Fibroblast of villous mesenchyme (primary cell): ENCODE data around the gene CHPF2. TPM values are rescaled to one million over a fixed set of nuclear protein-coding genes. Genes with fewer than 3 reads are reported as not detected.
A peak's percentile ranks its signal among the peaks of the same experiment; 100 is the strongest.

Experiments
- DNase-seq: peaks from one replicate; pipeline ENCODE4 v3.0.0-alpha.2; 2010; ENCODE audit warnings: low read depth
- H3K4me3 ChIP-seq: 2 replicates; pipeline ENCODE4 v1.5.1; 2011; ENCODE audit warnings: low read depth, mild to moderate bottlenecking, low read length
- total RNA-seq: library from RNA; depleted of rRNA; stranded (reverse); fragments of >200 nt; gene quantifications from 2 replicates; pipeline ENCODE4 v1.2.3, GENCODE V29; 2012
- TF ChIP-seq, protein P1 (sequence below): IDR thresholded peaks from 2 replicates; pipeline ENCODE4 v1.5.1; 2012; ENCODE audit warnings: low read depth, mild to moderate bottlenecking, low read length; ENCODE audit not compliant: insufficient read depth

Gene CHPF2
- total RNA-seq, 1 donor, result 90.7 TPM

DNA sequence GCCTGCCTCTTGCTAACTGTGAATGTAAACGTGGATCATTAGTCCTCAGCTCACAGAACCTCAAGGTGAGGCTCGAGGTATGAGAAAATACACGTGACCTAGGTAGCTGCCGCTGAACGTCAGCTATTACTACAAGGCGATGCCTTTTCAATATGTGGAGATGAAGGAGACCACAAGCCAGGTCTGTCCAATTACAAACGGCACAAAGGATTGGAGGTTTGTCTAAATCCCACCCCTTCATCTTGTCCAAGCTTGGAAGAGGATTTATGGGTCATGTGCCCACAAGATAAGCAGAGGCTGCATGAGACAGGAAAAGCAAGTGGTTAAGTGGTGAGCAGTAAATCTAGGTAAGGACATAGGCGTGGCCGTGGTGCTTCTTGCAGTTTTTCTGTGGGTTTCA, 25.4 kb upstream of the CHPF2 start:
- peak; percentile 51 for DNase-seq
- TF ChIP-seq, protein P1, sequence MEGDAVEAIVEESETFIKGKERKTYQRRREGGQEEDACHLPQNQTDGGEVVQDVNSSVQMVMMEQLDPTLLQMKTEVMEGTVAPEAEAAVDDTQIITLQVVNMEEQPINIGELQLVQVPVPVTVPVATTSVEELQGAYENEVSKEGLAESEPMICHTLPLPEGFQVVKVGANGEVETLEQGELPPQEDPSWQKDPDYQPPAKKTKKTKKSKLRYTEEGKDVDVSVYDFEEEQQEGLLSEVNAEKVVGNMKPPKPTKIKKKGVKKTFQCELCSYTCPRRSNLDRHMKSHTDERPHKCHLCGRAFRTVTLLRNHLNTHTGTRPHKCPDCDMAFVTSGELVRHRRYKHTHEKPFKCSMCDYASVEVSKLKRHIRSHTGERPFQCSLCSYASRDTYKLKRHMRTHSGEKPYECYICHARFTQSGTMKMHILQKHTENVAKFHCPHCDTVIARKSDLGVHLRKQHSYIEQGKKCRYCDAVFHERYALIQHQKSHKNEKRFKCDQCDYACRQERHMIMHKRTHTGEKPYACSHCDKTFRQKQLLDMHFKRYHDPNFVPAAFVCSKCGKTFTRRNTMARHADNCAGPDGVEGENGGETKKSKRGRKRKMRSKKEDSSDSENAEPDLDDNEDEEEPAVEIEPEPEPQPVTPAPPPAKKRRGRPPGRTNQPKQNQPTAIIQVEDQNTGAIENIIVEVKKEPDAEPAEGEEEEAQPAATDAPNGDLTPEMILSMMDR, result no peak

DNA sequence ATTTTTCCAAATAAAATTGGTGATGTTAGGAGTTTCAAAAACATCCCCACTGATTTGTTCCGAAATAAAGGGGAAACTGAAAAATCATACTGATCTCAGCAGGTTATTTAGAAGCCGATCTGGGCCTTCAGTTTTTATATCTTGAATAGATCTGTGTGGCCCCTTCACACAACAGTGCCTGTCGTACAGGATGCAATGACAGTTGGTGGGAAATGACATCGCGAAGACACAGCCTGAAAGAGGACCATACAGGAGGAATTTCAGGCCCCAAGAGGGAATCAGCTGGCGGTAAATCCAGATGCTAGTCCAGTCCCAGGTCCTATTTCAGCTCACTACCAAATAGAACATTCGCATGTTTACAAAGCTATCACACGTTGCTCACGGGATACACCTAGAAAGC, 25.0 kb upstream of the CHPF2 start:
- no peak overlapping the region for H3K4me3 ChIP-seq
- TF ChIP-seq, protein P1, result no peak
- DNase-seq, result no peak

More for the DNA sequence above, 25.4 kb upstream of the CHPF2 start:
- no peak overlapping the region for H3K4me3 ChIP-seq

DNA sequence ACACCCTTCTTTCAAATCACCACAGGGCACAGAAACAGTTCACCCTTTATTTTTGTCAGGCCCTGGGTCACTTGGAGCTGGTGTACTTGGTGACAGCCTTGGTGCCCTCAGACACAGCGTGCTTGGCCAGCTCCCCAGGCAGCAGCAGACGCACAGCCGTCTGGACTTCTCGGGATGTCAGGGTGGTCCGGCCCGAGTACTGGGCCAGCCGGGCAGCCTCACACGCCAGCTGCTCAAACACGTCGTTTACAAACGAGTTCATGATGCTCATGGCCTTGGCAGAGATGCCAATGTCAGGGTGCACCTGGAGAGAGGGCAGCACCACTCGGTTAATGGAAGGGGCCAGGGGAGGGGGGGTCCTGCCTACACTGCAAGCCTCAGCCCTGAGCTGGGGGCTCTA, 24.5 kb upstream of the CHPF2 start:
- TF ChIP-seq, protein P1, result no peak

DNA sequence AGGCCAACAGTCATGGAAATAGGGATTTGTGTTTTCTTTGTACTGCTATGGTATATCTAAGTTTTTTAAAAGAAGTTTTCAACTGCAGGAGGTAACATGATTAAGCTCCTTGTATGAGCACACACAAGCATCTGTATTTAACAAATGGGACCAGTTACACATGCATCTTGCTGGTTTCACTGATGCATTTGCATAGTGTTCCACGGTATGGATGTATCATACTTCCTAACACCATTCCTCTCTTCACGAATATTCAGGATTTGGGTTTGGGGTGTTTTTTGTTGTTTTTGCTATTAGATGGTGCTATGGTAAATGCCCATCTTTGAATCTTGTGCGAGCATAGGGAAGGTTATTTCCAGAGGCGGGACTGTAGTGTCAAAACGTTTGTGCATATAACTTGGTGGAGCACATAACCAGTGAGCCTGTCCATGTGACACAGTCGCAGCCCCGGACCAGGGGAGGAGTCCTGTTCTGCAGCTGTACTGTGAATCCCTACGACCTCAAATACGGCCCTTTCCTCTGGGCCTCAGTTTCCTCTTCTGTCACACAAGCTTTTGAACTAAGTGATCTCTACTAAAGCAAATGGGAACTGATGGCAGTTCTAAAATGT, 23.9 kb upstream of the CHPF2 start:
- no peak overlapping the region for H3K4me3 ChIP-seq
- TF ChIP-seq, protein P1, result no peak
- DNase-seq, result no peak

More for the DNA sequence above, 24.5 kb upstream of the CHPF2 start:
- H3K4me3 ChIP-seq, result no peak overlapping the region
- no peak for DNase-seq

DNA sequence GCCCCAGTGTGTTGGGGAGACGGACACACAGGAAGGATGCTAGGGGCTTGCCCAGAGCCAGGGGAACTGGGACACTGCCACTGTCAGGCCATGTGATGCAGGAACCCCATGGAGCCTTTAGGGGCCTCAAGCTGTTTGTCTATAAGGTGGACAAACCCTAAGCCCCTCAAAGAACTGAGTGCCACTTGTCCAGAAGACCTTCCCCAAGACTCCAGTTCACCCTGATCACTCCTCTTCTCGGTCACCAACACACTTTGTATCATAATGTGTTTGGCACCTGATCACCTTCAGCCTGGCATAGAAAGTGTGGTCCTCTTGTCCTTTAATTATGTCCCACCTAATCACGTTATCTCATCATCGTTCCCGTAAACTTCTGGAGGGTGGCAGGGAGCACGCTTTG, 22.7 kb upstream of the CHPF2 start:
- no peak overlapping the region for H3K4me3 ChIP-seq
- no peak for DNase-seq
- TF ChIP-seq, protein P1, result no peak

DNA sequence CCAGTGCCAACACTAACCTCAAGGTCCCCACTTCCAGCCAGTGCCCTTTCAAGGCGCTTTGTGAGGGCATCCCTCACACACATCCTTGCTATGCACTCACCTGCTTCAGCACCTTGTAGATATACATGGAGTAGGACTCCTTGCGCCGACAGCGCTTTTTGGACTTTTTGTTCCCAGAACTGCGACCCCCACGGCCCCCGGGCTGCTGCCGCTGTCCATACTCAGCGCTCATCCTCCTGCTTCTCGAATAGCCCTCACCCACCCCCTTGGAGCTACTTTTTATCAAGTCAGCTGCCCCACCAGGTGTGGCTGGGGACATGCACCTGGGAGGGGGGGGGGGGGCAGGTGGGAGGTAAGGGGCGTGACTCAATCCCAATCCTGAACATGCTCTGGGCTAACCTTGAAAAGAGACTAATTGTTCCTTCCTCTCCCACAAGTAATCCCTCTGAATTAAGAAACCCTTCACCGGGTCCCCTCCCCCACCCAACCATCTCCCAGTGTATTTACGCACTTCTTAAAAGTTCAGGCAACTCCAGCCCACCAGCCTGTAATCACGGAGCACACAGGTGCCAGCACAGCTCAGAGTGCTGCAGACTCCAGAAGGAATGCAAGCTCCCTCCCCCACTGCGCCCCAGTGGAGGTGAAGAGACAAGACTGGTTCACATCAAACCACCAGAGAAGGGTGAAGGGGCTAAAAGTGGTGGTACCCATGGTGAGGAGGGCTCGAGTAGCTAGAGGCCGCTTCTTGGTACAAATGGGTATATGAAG, 22.0 kb upstream of the CHPF2 start, which contains the start of gene H2BK1:
Gene H2BK1, minus strand, starts transcription at position 402 of the 768 bp plus-strand sequence. Its CDS starts 170 bp downstream, at position 232.
- no peak for DNase-seq
- TF ChIP-seq, protein P1, result no peak
- H3K4me3 ChIP-seq, result no peak within 1 kb of the TSS
